Measurements from ENCODE around the gene ADAM33. TPM values are rescaled to one million over a fixed set of nuclear protein-coding genes. Genes with fewer than 3 reads are reported as not detected.

ADAM33 gene
- total and polyA plus RNA-seq, 2 of the 13 experiments (the other 11 are each of a cell fraction or from before 2014, with no cell fraction given): not detected

DNA sequence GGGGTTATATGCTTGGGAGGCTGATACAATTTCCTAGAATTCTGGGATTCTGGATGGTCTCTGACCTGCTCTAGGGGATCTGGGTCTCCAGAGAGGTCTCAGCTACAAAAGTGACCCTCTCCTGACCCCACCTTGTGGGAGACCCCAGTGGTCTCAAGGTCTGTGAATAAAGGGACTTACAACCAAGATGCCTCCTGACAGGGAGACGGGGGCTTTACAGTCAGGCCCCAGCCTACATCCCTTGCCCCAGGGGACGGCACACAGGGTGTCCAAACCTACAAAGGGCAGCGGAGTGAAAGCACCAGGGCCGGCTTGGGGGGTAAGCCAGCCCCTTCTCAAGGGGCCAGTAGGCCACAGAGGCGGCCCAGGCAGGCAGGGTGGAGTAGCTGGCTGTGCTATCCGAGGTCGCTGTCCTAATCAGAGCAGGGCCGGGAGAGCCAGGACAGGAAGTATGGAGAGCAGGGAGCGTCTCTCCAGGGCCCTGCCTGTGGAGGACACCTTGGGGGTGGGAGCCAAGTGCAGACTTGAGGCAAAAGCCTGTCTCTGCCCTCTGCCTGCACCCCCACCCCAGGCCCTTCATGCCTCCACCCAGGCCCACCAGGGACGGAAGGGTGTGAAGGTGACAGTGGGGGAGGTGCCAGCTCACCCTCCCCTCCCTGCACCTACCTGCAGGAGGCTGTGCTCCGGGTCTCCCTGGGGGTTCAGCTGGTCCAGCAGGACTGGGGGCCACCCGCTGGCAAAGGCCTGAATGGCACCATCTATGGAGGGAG is 22.1 kb downstream of the ADAM33 start (continued):
- no peak for TF ChIP-seq GFI1 (CRISPR knock-in tag; IDR thresholded peaks at IDR 0.05; ENCODE audit: borderline replicate concordance)
- TF ChIP-seq, protein P1, sequence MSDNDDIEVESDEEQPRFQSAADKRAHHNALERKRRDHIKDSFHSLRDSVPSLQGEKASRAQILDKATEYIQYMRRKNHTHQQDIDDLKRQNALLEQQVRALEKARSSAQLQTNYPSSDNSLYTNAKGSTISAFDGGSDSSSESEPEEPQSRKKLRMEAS (IDR thresholded peaks at IDR 0.05): no peak
- TF ChIP-seq NCOA2 (CRISPR knock-in tag; IDR thresholded peaks at IDR 0.05): no peak
- TF ChIP-seq, protein P2, sequence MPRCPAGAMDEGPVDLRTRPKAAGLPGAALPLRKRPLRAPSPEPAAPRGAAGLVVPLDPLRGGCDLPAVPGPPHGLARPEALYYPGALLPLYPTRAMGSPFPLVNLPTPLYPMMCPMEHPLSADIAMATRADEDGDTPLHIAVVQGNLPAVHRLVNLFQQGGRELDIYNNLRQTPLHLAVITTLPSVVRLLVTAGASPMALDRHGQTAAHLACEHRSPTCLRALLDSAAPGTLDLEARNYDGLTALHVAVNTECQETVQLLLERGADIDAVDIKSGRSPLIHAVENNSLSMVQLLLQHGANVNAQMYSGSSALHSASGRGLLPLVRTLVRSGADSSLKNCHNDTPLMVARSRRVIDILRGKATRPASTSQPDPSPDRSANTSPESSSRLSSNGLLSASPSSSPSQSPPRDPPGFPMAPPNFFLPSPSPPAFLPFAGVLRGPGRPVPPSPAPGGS (CRISPR knock-in tag; IDR thresholded peaks at IDR 0.05): no peak
- TF ChIP-seq, protein P3, sequence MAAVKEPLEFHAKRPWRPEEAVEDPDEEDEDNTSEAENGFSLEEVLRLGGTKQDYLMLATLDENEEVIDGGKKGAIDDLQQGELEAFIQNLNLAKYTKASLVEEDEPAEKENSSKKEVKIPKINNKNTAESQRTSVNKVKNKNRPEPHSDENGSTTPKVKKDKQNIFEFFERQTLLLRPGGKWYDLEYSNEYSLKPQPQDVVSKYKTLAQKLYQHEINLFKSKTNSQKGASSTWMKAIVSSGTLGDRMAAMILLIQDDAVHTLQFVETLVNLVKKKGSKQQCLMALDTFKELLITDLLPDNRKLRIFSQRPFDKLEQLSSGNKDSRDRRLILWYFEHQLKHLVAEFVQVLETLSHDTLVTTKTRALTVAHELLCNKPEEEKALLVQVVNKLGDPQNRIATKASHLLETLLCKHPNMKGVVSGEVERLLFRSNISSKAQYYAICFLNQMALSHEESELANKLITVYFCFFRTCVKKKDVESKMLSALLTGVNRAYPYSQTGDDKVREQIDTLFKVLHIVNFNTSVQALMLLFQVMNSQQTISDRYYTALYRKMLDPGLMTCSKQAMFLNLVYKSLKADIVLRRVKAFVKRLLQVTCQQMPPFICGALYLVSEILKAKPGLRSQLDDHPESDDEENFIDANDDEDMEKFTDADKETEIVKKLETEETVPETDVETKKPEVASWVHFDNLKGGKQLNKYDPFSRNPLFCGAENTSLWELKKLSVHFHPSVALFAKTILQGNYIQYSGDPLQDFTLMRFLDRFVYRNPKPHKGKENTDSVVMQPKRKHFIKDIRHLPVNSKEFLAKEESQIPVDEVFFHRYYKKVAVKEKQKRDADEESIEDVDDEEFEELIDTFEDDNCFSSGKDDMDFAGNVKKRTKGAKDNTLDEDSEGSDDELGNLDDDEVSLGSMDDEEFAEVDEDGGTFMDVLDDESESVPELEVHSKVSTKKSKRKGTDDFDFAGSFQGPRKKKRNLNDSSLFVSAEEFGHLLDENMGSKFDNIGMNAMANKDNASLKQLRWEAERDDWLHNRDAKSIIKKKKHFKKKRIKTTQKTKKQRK (IDR thresholded peaks at IDR 0.05; ENCODE audit: low read length): no peak
- TF ChIP-seq, protein P4, sequence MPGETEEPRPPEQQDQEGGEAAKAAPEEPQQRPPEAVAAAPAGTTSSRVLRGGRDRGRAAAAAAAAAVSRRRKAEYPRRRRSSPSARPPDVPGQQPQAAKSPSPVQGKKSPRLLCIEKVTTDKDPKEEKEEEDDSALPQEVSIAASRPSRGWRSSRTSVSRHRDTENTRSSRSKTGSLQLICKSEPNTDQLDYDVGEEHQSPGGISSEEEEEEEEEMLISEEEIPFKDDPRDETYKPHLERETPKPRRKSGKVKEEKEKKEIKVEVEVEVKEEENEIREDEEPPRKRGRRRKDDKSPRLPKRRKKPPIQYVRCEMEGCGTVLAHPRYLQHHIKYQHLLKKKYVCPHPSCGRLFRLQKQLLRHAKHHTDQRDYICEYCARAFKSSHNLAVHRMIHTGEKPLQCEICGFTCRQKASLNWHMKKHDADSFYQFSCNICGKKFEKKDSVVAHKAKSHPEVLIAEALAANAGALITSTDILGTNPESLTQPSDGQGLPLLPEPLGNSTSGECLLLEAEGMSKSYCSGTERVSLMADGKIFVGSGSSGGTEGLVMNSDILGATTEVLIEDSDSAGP (CRISPR knock-in tag; IDR thresholded peaks at IDR 0.05; ENCODE audit: borderline replicate concordance): no peak; the same call in 1 of the 2 replicates
- TF ChIP-seq JARID2 (CRISPR knock-in tag; IDR thresholded peaks at IDR 0.05; ENCODE audit: insufficient replicate concordance): peak; percentile 27
- no peak for TF ChIP-seq AKAP8 (CRISPR knock-in tag; IDR thresholded peaks at IDR 0.05)
- no peak for TF ChIP-seq ZNF343 (CRISPR knock-in tag; IDR thresholded peaks at IDR 0.05)
- TF ChIP-seq ZNF136 (CRISPR knock-in tag; IDR thresholded peaks at IDR 0.05; ENCODE audit: low read depth): no peak
- TF ChIP-seq ZNF660 (CRISPR knock-in tag; IDR thresholded peaks at IDR 0.05; ENCODE audit: borderline replicate concordance, low read depth): no peak
- TF ChIP-seq, protein P5, sequence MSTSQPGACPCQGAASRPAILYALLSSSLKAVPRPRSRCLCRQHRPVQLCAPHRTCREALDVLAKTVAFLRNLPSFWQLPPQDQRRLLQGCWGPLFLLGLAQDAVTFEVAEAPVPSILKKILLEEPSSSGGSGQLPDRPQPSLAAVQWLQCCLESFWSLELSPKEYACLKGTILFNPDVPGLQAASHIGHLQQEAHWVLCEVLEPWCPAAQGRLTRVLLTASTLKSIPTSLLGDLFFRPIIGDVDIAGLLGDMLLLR (CRISPR knock-in tag; IDR thresholded peaks at IDR 0.05): no peak
- TF ChIP-seq PRPF4 (IDR thresholded peaks at IDR 0.05; ENCODE audit: low read depth, low read length, poor library complexity, severe bottlenecking): no peak
- TF ChIP-seq FOXA1 (IDR thresholded peaks at IDR 0.05): no peak
- TF ChIP-seq FOXA1 (CRISPR knock-in tag; IDR thresholded peaks at IDR 0.05): no peak
- TF ChIP-seq ZNF572 (CRISPR knock-in tag; IDR thresholded peaks at IDR 0.05): 0 out of 2 replicates have a peak, but pooled peaks have one; percentile 15
- no peak for TF ChIP-seq POLR2G (IDR thresholded peaks at IDR 0.05; ENCODE audit: low read depth, low read length)
- TF ChIP-seq MAZ (IDR thresholded peaks at IDR 0.05; ENCODE audit: borderline replicate concordance, low read depth, low read length): 0 out of 2 replicates have a peak, but pooled peaks have one; percentile 31
- peak; percentile 9; the same call in 1 of the 2 replicates for TF ChIP-seq MAZ (CRISPR knock-in tag; IDR thresholded peaks at IDR 0.05; ENCODE audit: low read depth)
- TF ChIP-seq ZNF430 (CRISPR knock-in tag; IDR thresholded peaks at IDR 0.05): no peak
- peak; percentile 66; the same call in 1 of the 2 replicates for TF ChIP-seq GABPB1 (CRISPR knock-in tag; IDR thresholded peaks at IDR 0.05)
